HG02588 (cell line): ENCODE results near the gene RBM8A.

Experiments used
- ATAC-seq: cut with Tn5 transposase; IDR thresholded peaks from one replicate; pipeline ENCODE4 v1.9.1; 2021; ENCODE audit warnings: mild to moderate bottlenecking, moderate library complexity; ENCODE audit not compliant: unreplicated experiment

The RBM8A gene

GRCh38 chr1:145927063-145927886 is at the start of gene RBM8A:
TSS of gene RBM8A (minus strand) at chr1:145927484. CDS start at chr1:145927426, 58 bp downstream.
- ATAC-seq: peak; percentile 91

GRCh38 chr1:145977016-145977415 is 49.7 kb upstream of the RBM8A start:
- no peak for ATAC-seq

DNA sequence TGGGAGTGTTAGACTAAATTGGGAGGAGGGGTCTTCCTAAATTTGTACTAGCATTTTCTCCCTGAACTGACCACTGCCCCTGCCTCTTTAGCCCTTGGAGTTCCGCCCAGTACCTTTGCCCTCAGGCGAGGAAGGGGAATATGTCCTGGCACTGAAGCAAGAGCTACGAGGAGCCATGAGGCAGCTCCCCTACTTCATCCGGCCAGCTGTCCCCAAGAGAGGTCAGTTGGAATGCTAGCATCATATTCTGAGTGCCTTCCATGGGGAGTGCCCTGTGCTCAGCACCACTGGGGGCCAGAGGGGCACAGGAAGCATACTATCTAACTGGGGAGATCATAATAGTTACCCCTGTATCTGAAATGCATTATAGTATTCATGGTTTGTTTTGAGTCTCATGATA is 47.9 kb upstream of the RBM8A start:
- ATAC-seq: no peak

DNA sequence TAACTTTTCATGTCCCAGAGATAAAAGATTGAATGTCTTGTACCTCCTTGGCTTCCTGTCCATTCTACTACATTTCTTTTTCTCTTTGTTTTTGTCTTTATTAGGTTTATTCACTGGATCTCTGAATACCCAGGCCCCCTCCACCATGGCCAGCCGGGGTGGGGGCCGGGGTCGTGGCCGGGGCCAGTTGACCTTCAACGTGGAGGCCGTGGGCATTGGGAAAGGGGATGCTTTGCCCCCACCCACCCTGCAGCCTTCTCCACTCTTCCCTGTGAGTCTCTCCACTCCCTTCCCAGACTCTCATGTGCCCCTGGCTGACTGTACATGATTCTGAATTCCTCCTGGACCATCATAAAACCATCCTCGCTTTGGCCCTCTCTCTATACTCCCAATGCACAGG is 47.4 kb upstream of the RBM8A start:
- ATAC-seq: no peak

- no peak for ATAC-seq
Measured at GRCh38 chr1:145972580-145972979, 45.3 kb upstream of the RBM8A start.

DNA sequence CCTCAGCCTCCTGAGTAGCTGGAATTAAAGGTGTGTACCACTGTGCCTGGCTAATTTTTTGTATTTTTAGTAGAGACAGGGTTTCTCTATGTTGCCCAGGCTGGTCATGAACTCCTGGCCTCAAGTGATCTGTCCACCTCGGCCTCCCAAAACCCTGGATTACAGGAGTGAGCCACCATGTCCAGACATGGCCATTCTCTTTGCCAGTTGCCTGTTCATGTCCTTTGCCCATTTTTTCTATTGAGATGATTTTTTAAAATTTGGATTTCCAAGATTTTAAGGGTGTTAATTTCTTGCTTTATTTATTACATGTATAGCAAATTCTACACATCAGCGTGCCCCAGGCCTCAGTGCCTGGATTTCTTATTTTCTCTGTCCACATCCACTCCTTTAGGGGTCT is 40.0 kb upstream of the RBM8A start:
- ATAC-seq: no peak

DNA sequence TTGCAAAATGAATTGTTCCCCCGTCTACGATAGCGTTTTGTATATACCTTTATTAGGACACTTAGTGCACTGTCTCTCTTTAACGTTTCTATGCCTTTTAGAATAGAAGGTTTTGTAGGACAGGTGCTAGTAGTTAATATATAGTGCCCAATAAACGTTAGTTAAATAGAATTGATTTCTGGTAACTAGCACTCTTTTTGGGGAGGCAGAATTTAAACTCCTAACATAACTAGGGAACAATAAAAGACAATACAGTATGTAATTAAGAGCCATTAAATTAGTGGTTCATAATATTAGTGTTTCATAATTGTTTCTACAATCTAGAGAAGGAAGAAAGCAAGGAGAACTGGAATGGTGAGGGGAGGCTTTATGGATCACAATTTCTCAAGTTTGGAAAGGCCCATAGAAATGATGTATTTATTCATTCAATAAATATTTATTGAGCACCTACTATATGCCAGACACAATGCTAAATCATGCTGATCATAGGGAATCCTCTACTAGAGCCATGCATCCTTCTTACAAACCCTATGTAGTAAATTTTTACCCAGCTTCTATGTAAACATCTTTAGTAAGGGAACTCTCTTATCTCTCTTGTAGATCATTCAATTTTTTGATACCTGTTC is 37.9 kb upstream of the RBM8A start:
- no peak for ATAC-seq

DNA sequence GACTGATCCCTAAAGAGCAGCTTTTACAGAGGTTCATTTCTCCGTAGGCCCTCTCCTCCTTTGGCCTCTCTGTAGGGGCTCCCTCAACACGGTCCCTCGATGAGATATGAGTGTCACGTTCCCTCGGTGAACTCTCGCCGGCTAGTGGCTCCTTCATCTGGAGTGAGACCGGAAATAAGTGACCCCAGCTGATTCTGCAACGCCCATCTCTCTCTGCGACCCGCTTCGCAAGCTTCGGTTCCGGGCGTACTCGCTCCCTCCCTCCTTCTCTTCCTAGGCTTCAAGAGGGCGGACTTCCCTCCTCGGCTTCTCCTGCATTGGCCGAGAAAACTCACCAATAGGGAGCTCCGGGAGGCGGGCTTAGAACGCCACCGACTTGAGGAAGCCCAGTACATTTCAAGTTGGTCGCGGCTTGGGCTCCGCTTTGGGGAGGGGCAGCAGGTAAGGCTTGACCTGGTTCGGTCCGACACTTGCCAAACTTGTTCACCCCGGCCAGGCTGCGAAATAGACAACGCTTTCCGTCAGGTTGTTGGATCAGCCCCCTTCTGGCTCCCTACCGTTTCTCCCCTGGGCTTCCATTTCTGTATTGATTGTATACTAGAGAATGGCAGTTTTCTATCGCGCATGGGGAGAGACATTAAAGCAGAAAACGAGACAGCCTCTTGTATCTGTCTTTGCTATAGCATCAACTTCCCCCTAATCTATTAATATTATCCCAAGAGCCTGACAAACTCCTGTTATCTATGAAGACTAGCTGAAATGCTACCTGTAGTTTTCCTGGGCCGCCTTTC is 37.2 kb upstream of the RBM8A start, which contains the start of the genes ANKRD34A and POLR3GL:
Gene ANKRD34A (minus strand): TSS at position 248 of the 791 bp plus-strand sequence. CDS start 2,816 bp downstream, outside the sequence.
Gene POLR3GL (plus strand): TSS at position 363 of the 791 bp plus-strand sequence. CDS start 10,176 bp downstream, outside the sequence.
- ATAC-seq: peak; percentile 89

- no peak for ATAC-seq
Measured at GRCh38 chr1:145963265-145964019, 36.2 kb upstream of the RBM8A start.

GRCh38 chr1:145962157-145963102 is 35.1 kb upstream of the RBM8A start:
- ATAC-seq: no peak

- no peak for ATAC-seq
Measured at GRCh38 chr1:145961425-145962156, 34.3 kb upstream of the RBM8A start.

GRCh38 chr1:145961109-145961424 is 33.8 kb upstream of the RBM8A start:
- no peak for ATAC-seq

- no peak for ATAC-seq
Measured at GRCh38 chr1:145960468-145961108, 33.3 kb upstream of the RBM8A start.

- ATAC-seq: no peak
Measured at GRCh38 chr1:145959957-145960467, 32.7 kb upstream of the RBM8A start.

DNA sequence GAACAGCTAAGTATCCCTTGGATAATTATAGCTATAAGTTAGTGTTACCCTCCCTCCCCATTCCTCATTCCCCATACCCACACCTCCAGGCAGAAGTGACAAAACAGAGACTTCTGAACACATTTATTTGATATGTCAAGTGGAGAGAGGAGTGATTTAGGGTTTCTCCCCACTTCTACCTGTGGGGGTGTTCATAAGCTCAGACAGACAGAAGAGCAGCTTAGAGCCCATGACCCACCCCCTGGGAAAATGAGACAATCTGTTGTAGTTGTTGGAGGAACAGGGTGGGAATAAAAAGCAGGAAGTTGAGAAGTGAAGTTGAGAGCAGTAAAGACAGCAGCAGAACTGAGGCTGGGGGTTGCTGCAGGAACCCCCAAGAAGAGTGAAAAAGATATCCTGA is 32.0 kb upstream of the RBM8A start:
- no peak for ATAC-seq

GRCh38 chr1:145958734-145959133 is 31.4 kb upstream of the RBM8A start:
- no peak for ATAC-seq

DNA sequence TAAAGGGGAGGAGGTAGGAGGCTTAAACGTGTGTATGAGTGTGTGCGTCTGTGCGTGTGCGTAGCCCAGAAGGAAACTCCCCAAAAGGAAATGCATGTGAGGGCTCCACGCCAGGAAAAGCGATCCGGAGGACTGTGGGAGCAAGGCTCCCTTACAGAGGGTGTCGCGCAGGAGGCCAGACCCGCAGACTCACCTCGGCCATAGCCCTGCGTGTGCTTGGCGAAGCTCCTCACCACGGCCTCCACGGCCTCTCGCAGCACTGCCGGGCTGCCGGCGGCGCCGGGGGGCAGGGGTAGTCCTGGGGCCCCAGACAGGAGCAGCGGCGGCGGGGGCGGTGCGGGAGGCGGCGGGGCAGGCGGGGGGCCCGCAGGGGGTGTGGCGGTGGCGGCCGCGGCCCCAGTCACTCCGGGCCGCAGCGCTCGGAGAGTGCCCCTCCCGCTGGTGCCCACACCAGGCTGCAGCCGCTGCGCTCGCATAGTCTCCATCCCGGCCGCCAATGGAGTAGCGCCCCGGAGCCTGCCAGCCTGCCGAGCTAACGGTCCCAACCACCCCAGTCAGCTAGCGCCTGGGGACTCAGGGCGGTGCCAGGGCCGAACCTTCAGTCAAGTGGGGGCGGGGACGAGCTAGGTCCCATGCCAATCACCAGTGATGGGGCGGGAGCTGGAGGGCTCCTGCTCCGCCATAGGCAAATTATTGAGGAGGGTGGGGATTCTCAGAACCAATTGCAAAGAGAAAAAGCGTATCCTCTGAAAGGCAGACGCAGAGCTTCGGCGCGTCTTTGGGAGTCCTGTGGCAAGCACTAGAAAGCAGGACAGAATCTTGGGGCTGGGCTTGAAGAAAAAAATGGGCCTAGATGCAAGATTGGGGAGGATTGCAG is 30.4 kb upstream of the RBM8A start, which contains the start of gene LIX1L:
Gene LIX1L (minus strand): TSS at position 575 of the 877 bp plus-strand sequence. CDS start 90 bp downstream, at position 485.
- ATAC-seq: peak; percentile 89
